ENCODE results near the gene PLXDC2. TPM values are rescaled to one million over a fixed set of nuclear protein-coding genes. Genes with fewer than 3 reads are reported as not detected.
"Not testable (repeated sequence)": the region's sequence is repeated elsewhere in the genome, so short reads cannot be mapped to it uniquely, and the experiment has no call there.

PLXDC2 gene
- total and polyA plus RNA-seq, 2 donors: 25.9 to 72.7 TPM

GRCh38 chr10:20020677-20021076 lies 204.4 kb downstream of the PLXDC2 start:
- no peak for DNase-seq (ENCODE audit: extremely low spot score)
- 74% methylated on average over 1 of the region's 1 CpG for WGBS
- Histone ChIP-seq H3K4me1 (ENCODE audit: insufficient read depth) (no peaks in the 10 kb centered on the region), H3K4me3 (ENCODE audit: low read depth, low read length) (no peak overlapping the region), H3K36me3 (ENCODE audit: insufficient read depth) (no peaks in the 10 kb centered on the region), H3K27ac (ENCODE audit: low read depth) (no peak overlapping the region)

GRCh38 chr10:20029523-20029922 lies 213.3 kb downstream of the PLXDC2 start:
- Histone ChIP-seq H3K4me3 (ENCODE audit: low read depth, low read length) (no peak overlapping the region), H3K4me1 (ENCODE audit: insufficient read depth) (no peaks in the 10 kb centered on the region), H3K27ac (ENCODE audit: low read depth) (no peak overlapping the region), H3K36me3 (ENCODE audit: insufficient read depth) (no peaks in the 10 kb centered on the region)
- WGBS: 92% methylated on average over 3 of the region's 3 CpGs
- DNase-seq (ENCODE audit: extremely low spot score): no peak

- 82% methylated on average over 4 of the region's 4 CpGs for WGBS
- Histone ChIP-seq H3K36me3 (ENCODE audit: insufficient read depth) (no peaks in the 10 kb centered on the region), H3K4me1 (ENCODE audit: insufficient read depth) (no peaks in the 10 kb centered on the region), H3K4me3 (ENCODE audit: low read depth, low read length) (no peak overlapping the region), H3K27ac (ENCODE audit: low read depth) (no peak overlapping the region)
- no peak for DNase-seq (ENCODE audit: extremely low spot score)
These were observed 217.2 kb downstream of the PLXDC2 start for GRCh38 chr10:20033476-20033875.

GRCh38 chr10:20034732-20035131 lies 218.5 kb downstream of the PLXDC2 start:
- WGBS: 70% methylated on average over 2 of the region's 2 CpGs
- H3K27ac ChIP-seq (ENCODE audit: low read depth): no peak overlapping the region
- H3K4me3 ChIP-seq (ENCODE audit: low read depth, low read length): no peak overlapping the region
- H3K36me3 ChIP-seq (ENCODE audit: insufficient read depth): no peaks in the 10 kb centered on the region
- no peaks in the 10 kb centered on the region for H3K4me1 ChIP-seq (ENCODE audit: insufficient read depth)
- DNase-seq (ENCODE audit: extremely low spot score): no peak

GRCh38 chr10:20040012-20040411 lies 223.8 kb downstream of the PLXDC2 start:
- no peak overlapping the region for H3K4me3 ChIP-seq (ENCODE audit: low read depth, low read length)
- 90% methylated on average over 6 of the region's 6 CpGs for WGBS
- no peak overlapping the region for H3K27ac ChIP-seq (ENCODE audit: low read depth)
- H3K4me1 ChIP-seq (ENCODE audit: insufficient read depth): no peaks in the 10 kb centered on the region
- DNase-seq (ENCODE audit: extremely low spot score): no peak
- no peaks in the 10 kb centered on the region for H3K36me3 ChIP-seq (ENCODE audit: insufficient read depth)

GRCh38 chr10:20041931-20042330 lies 225.7 kb downstream of the PLXDC2 start:
- Histone ChIP-seq H3K36me3 (ENCODE audit: insufficient read depth) (no peaks in the 10 kb centered on the region), H3K4me1 (ENCODE audit: insufficient read depth) (no peaks in the 10 kb centered on the region), H3K4me3 (ENCODE audit: low read depth, low read length) (no peak overlapping the region), H3K27ac (ENCODE audit: low read depth) (no peak overlapping the region)
- WGBS: 86% methylated on average over 3 of the region's 3 CpGs
- no peak for DNase-seq (ENCODE audit: extremely low spot score)

- H3K27ac ChIP-seq (ENCODE audit: low read depth); H3K36me3 ChIP-seq (ENCODE audit: insufficient read depth); H3K4me1 ChIP-seq (ENCODE audit: insufficient read depth); H3K4me3 ChIP-seq (ENCODE audit: low read depth, low read length); DNase-seq (ENCODE audit: extremely low spot score): not testable (repeated sequence)
- 92% methylated on average over 5 of the region's 5 CpGs for WGBS
These were observed 228.9 kb downstream of the PLXDC2 start for GRCh38 chr10:20045100-20045499.

- WGBS: 97% methylated on average over 2 of the region's 2 CpGs
- Histone ChIP-seq H3K36me3 (ENCODE audit: insufficient read depth) (no peaks in the 10 kb centered on the region), H3K4me1 (ENCODE audit: insufficient read depth) (no peaks in the 10 kb centered on the region), H3K4me3 (ENCODE audit: low read depth, low read length) (no peak overlapping the region), H3K27ac (ENCODE audit: low read depth) (no peak overlapping the region)
- no peak for DNase-seq (ENCODE audit: extremely low spot score)
These were observed 231.9 kb downstream of the PLXDC2 start for GRCh38 chr10:20048161-20048560.

- no peak overlapping the region for H3K4me3 ChIP-seq (ENCODE audit: low read depth, low read length)
- H3K27ac ChIP-seq (ENCODE audit: low read depth): no peak overlapping the region
- DNase-seq (ENCODE audit: extremely low spot score): no peak
- WGBS: 65% methylated on average over 2 of the region's 2 CpGs
- H3K36me3 ChIP-seq (ENCODE audit: insufficient read depth): no peaks in the 10 kb centered on the region
- no peaks in the 10 kb centered on the region for H3K4me1 ChIP-seq (ENCODE audit: insufficient read depth)
These were observed 241.9 kb downstream of the PLXDC2 start for GRCh38 chr10:20058135-20058534.

- 17% methylated on average over 3 of the region's 3 CpGs for WGBS
- Histone ChIP-seq H3K4me1 (ENCODE audit: insufficient read depth) (no peaks in the 10 kb centered on the region), H3K27ac (ENCODE audit: low read depth) (no peak overlapping the region), H3K36me3 (ENCODE audit: insufficient read depth) (no peaks in the 10 kb centered on the region), H3K4me3 (ENCODE audit: low read depth, low read length) (no peak overlapping the region)
- DNase-seq (ENCODE audit: extremely low spot score): no peak
These were observed 243.0 kb downstream of the PLXDC2 start for GRCh38 chr10:20059084-20059835.

- Histone ChIP-seq H3K36me3 (ENCODE audit: insufficient read depth) (no peaks in the 10 kb centered on the region), H3K27ac (ENCODE audit: low read depth) (no peak overlapping the region), H3K4me1 (ENCODE audit: insufficient read depth) (no peaks in the 10 kb centered on the region), H3K4me3 (ENCODE audit: low read depth, low read length) (no peak overlapping the region)
- DNase-seq (ENCODE audit: extremely low spot score): no peak
- WGBS: 92% methylated on average over 6 of the region's 6 CpGs
These were observed 249.6 kb downstream of the PLXDC2 start for GRCh38 chr10:20065814-20066213.

- no peaks in the 10 kb centered on the region for H3K36me3 ChIP-seq (ENCODE audit: insufficient read depth)
- no peak for DNase-seq (ENCODE audit: extremely low spot score)
- no peaks in the 10 kb centered on the region for H3K4me1 ChIP-seq (ENCODE audit: insufficient read depth)
- no peak overlapping the region for H3K27ac ChIP-seq (ENCODE audit: low read depth)
- WGBS: 84% methylated on average over 2 of the region's 2 CpGs
- H3K4me3 ChIP-seq (ENCODE audit: low read depth, low read length): no peak overlapping the region
These were observed 256.9 kb downstream of the PLXDC2 start for GRCh38 chr10:20073167-20073566.

GRCh38 chr10:20075713-20076112 lies 259.5 kb downstream of the PLXDC2 start:
- DNase-seq (ENCODE audit: extremely low spot score): no peak
- Histone ChIP-seq H3K36me3 (ENCODE audit: insufficient read depth) (no peaks in the 10 kb centered on the region), H3K27ac (ENCODE audit: low read depth) (no peak overlapping the region), H3K4me3 (ENCODE audit: low read depth, low read length) (no peak overlapping the region), H3K4me1 (ENCODE audit: insufficient read depth) (no peaks in the 10 kb centered on the region)
- WGBS: 92% methylated on average over 1 of the region's 1 CpG

GRCh38 chr10:20084451-20084850 lies 268.2 kb downstream of the PLXDC2 start:
- no peak overlapping the region for H3K27ac ChIP-seq (ENCODE audit: low read depth)

GRCh38 chr10:20085115-20085514 lies 268.9 kb downstream of the PLXDC2 start:
- H3K27ac ChIP-seq (ENCODE audit: low read depth): no peak overlapping the region
- no peak overlapping the region for H3K4me3 ChIP-seq (ENCODE audit: low read depth, low read length)
- WGBS: 66% methylated on average over 5 of the region's 5 CpGs
- no peaks in the 10 kb centered on the region for H3K36me3 ChIP-seq (ENCODE audit: insufficient read depth)
- H3K4me1 ChIP-seq (ENCODE audit: insufficient read depth): peaks cover 3% of the 10 kb centered on the region
- DNase-seq (ENCODE audit: extremely low spot score): no peak

More at GRCh38 chr10:20084451-20084850, 268.2 kb downstream of the PLXDC2 start:
- no peak for DNase-seq (ENCODE audit: extremely low spot score)
- Histone ChIP-seq H3K36me3 (ENCODE audit: insufficient read depth) (no peaks in the 10 kb centered on the region), H3K4me3 (ENCODE audit: low read depth, low read length) (no peak overlapping the region), H3K4me1 (ENCODE audit: insufficient read depth) (peaks cover 3% of the 10 kb centered on the region)
- 80% methylated on average over 2 of the region's 2 CpGs for WGBS

All from urinary bladder (tissue), 4 donors.